GM12878 (cell line): ENCODE data around the gene FLII. TPM values are rescaled to one million over a fixed set of nuclear protein-coding genes. Genes with fewer than 3 reads are reported as not detected.

Experiments used
- ATF3 ChIP-seq: IDR thresholded peaks from 2 replicates; pipeline ENCODE4 v1.6.1; 2011; ENCODE audit warnings: low read depth, mild to moderate bottlenecking, low read length, moderate library complexity, borderline replicate concordance; ENCODE audit errors: extremely low read depth
- CTCF ChIP-seq, 3 experiments: IDR thresholded peaks in 2 of 3; conservative IDR thresholded peaks in 1 of 3; 2 replicates each; pipeline ENCODE4 v1.5.1; 2011; ENCODE audit warnings: low read depth in 3 of 3, low read length in 3 of 3, mild to moderate bottlenecking in 3 of 3, control low read depth in 2 of 3, moderate library complexity in 2 of 3, inconsistent platforms in 1 of 3, mixed read lengths in 1 of 3; ENCODE audit not compliant: control insufficient read depth in 2 of 3, insufficient read depth in 1 of 3; ENCODE audit errors: extremely low read depth in 1 of 3
- EGR1 ChIP-seq, 2 experiments: IDR thresholded peaks; 1 replicate in 1 of 2; 2 replicates in 1 of 2; pipeline ENCODE4 v1.6.1; 2011 to 2012; ENCODE audit warnings: low read depth in 2 of 2, low read length in 2 of 2, borderline replicate concordance in 1 of 2, mild to moderate bottlenecking in 1 of 2, moderate library complexity in 1 of 2
- EZH2 ChIP-seq: IDR thresholded peaks from 2 replicates; pipeline ENCODE4 v1.6.1; 2012; ENCODE audit warnings: low read depth, mild to moderate bottlenecking, control low read depth, inconsistent platforms, low read length, borderline replicate concordance; ENCODE audit not compliant: control insufficient read depth
- FOS ChIP-seq: IDR thresholded peaks from 3 replicates; pipeline ENCODE4 v1.6.1; 2011; ENCODE audit warnings: borderline replicate concordance; ENCODE audit not compliant: insufficient read length; ENCODE audit errors: extremely low read depth
- FOXM1 ChIP-seq: IDR thresholded peaks from 2 replicates; pipeline ENCODE4 v1.6.1; 2012; ENCODE audit warnings: low read depth, mild to moderate bottlenecking, inconsistent platforms, low read length, moderate library complexity
- HDGF ChIP-seq: fragments of 450-650 bp; IDR thresholded peaks from 2 replicates; pipeline ENCODE4 v1.6.1; 2016; ENCODE audit warnings: antibody characterized with exemption
- MEF2A ChIP-seq: IDR thresholded peaks from 2 replicates; pipeline ENCODE4 v1.6.1; 2011; ENCODE audit warnings: low read depth, mild to moderate bottlenecking, low read length, moderate library complexity; ENCODE audit not compliant: insufficient read depth
- MTA2 ChIP-seq: fragments of 450-650 bp; IDR thresholded peaks from 2 replicates; pipeline ENCODE4 v1.6.1; 2016; ENCODE audit warnings: low read depth, mild to moderate bottlenecking, moderate library complexity
- NFIC ChIP-seq: IDR thresholded peaks from 2 replicates; pipeline ENCODE4 v1.6.1; 2012; ENCODE audit warnings: low read depth, mild to moderate bottlenecking, inconsistent platforms, low read length, moderate library complexity
- NFYB ChIP-seq: IDR thresholded peaks from 2 replicates; pipeline ENCODE4 v1.6.1; 2011; ENCODE audit warnings: low read depth, mild to moderate bottlenecking, low read length, improper control_type of control experiment, moderate library complexity; ENCODE audit not compliant: insufficient read depth
- NKRF ChIP-seq: fragments of 450-650 bp; conservative IDR thresholded peaks from 2 replicates; pipeline ENCODE4 v1.6.1; 2017; ENCODE audit warnings: mild to moderate bottlenecking, moderate library complexity
- NR2C2 ChIP-seq: IDR thresholded peaks from 2 replicates; pipeline ENCODE4 v1.6.1; 2011; ENCODE audit warnings: borderline replicate concordance, low read depth; ENCODE audit not compliant: control insufficient read depth, insufficient read length
- RBBP5 ChIP-seq: fragments of 200-600 bp; sonication (generic); conservative IDR thresholded peaks from 2 replicates; pipeline ENCODE4 v1.6.1; 2016
- RELA ChIP-seq: fragments of 450-650 bp; IDR thresholded peaks from 2 replicates; pipeline ENCODE4 v1.8.0; 2014; ENCODE audit warnings: borderline replicate concordance; ENCODE audit not compliant: partially characterized antibody
- SMAD5 ChIP-seq: IDR thresholded peaks from 2 replicates; pipeline ENCODE4 v1.6.1; 2016; ENCODE audit warnings: antibody characterized with exemption, low read depth
- TBL1XR1 ChIP-seq: IDR thresholded peaks from 2 replicates; pipeline ENCODE4 v1.6.1; 2012; ENCODE audit warnings: low read depth, low read length, improper control_type of control experiment
- YBX1 ChIP-seq: fragments of 450-650 bp; IDR thresholded peaks from 2 replicates; pipeline ENCODE4 v1.6.1; 2016; ENCODE audit warnings: antibody characterized with exemption
- ZNF217 ChIP-seq: fragments of 450-650 bp; IDR thresholded peaks from 2 replicates; pipeline ENCODE4 v1.6.1; 2017; ENCODE audit warnings: antibody characterized with exemption, mild to moderate bottlenecking
- ZNF592 ChIP-seq: fragments of 450-650 bp; IDR thresholded peaks from 2 replicates; pipeline ENCODE4 v1.6.1; 2017; ENCODE audit warnings: mild to moderate bottlenecking, moderate library complexity
- ZNF622 ChIP-seq: fragments of 450-650 bp; IDR thresholded peaks from 2 replicates; pipeline ENCODE4 v1.6.1; 2017; ENCODE audit warnings: mild to moderate bottlenecking, inconsistent platforms
- ZSCAN29 ChIP-seq: fragments of 450-650 bp; IDR thresholded peaks from 2 replicates; pipeline ENCODE4 v1.6.1; 2017; ENCODE audit warnings: mild to moderate bottlenecking, moderate library complexity
- polyA plus RNA-seq, 11 experiments: library from polyadenylated mRNA; depleted of rRNA in 4 of 11; unstranded in 6 of 11; stranded (reverse) in 5 of 11; fragments of >200 nt; fragmentation: Nextera tagmentation in 4 of 11; fragmentation: Illumina TruSeq in 1 of 11; extraction: Ambion mirVana in 4 of 11; extraction: Trizol in 1 of 11; gene quantifications; 1 replicate in 1 of 11; 2 replicates in 10 of 11; pipeline versions ENCODE4 v1.2.1 to v1.2.3, GENCODE V29; 2011 to 2016; ENCODE audit warnings: inconsistent platforms in 2 of 11, missing spikeins in 2 of 11, low read depth in 1 of 11
- total RNA-seq, 4 experiments: library from RNA; depleted of rRNA in 3 of 4; stranded (reverse); fragments of >200 nt in 3 of 4; fragmentation: Illumina TruSeq in 1 of 4; extraction: Trizol in 1 of 4; gene quantifications; 2 replicates each; pipeline versions ENCODE4 v1.2.1 to v1.2.3, GENCODE V29; 2013 to 2021

The FLII gene
- total and polyA plus RNA-seq, 10 of the 15 experiments (the other 5 are each of a cell fraction or from before 2014, with no cell fraction given): 22.2 to 200 (median 121) TPM

GRCh38 chr17:18260332-18261145, 2.0 kb upstream of the FLII start, which contains the start of gene MIEF2 (continued):
- TF ChIP-seq ZSCAN29: no peak
- peak; percentile 46 for TF ChIP-seq FOS
- no peak for TF ChIP-seq CTCF (IDR thresholded peaks at IDR 0.05 in 2 of 3, conservative IDR thresholded peaks at IDR 0.05 in 1 of 3; ENCODE audit: control insufficient read depth in 2 of 3, extremely low read depth in 1 of 3, insufficient read depth in 1 of 3, low read depth in 3 of 3, low read length in 3 of 3)
- TF ChIP-seq FOXM1: no peak
- TF ChIP-seq NFYB: peak; percentile 90
- no peak for TF ChIP-seq NR2C2
- no peak for TF ChIP-seq MEF2A
- TF ChIP-seq ATF3: no peak
- TF ChIP-seq EZH2: no peak
- TF ChIP-seq NFIC: no peak
- TF ChIP-seq MTA2: no peak
- TF ChIP-seq RELA: no peak
- peak; percentile 38; the same call in 1 of the 2 replicates for TF ChIP-seq NKRF
- peak; percentile 88 for TF ChIP-seq HDGF
- no peak for TF ChIP-seq ZNF592
- no peak for TF ChIP-seq SMAD5
- no peak for TF ChIP-seq RBBP5
- no peak for TF ChIP-seq TBL1XR1
- TF ChIP-seq EGR1 (IDR thresholded peaks at IDR 0.05; ENCODE audit: borderline replicate concordance in 1 of 2, low read depth in 2 of 2, low read length in 2 of 2): peak in 1 of 2 experiments; percentile 74; a peak in 2 of 3 replicates
- TF ChIP-seq ZNF622: no peak
- TF ChIP-seq YBX1: no peak
- TF ChIP-seq ZNF217: 0 out of 2 replicates have a peak, but pooled peaks have one; percentile 21
